SKM-1 treated with dmso at 0.1 percent for 144 hours (cell line): ENCODE measurements around the gene ALDH3B1.

ENCODE experiments used
- DNase-seq: peaks from one replicate; lab custom pipeline; 2025; ENCODE audit not compliant: unreplicated experiment; lab: John Stamatoyannopoulos, UW

Gene ALDH3B1

DNA sequence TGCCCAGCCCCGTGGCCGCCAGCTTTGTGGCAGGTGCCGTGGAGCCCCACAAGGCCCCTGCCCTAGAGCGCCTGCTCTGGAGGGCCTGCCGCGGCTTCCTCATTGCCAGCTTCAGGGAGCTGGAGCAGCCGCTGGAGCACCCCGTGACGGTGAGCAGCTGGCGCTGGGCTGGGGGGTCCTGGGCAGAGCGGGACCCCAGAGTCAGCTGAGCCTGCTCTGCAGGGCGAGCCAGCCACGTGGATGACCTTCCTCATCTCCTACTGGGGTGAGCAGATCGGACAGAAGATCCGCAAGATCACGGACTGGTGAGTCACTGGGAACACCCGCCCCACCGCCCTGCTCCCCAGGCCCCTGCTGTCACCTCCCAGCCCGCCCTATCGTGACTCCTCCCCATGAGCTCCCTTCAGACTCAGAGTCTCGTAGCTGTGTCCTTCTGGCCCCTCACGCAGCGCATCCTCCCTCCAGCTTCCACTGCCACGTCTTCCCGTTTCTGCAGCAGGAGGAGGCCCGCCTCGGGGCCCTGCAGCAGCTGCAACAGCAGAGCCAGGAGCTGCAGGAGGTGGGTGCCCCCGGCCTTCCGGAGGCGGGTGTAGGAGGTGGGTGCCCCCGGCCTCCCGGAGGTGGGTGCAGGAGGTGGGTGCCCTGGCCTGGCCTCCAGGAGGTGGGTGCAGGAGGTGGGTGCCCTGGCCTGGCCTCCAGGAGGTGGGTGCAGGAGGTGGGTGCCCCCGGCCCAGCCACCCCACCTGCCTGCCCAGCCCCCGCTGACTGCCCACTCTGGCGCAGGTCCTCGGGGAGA, 33.4 kb downstream of the ALDH3B1 start:
- no peak for DNase-seq

DNA sequence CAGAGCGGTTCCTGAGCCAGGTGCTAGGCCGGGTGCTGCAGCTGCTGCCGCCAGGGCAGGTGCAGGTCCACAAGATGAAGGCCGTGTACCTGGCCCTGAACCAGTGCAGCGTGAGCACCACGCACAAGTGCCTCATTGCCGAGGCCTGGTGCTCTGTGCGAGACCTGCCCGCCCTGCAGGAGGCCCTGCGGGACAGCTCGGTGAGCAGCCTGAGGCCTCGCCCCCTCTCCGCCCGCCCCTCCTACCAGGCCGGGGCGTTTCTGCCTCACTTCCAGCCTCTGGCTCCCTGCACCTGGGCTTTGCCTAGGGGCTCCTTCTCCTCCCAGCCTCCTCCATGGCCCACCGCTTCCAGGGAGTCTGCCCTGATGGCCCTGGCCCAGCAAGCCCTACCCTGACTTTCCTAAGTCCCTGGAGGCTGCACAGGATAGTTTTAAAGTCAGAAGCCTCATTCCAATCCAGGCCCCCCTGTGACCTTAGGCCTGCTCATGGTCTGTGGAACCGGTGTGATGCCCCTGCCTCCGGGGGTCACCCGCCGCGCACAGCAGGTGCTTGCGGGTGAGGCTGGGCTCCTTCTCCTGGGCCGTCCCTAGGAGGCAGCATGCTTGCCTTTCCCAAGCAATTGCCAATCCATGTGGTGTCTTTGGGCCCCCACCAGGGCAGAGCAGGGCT, 34.2 kb downstream of the ALDH3B1 start:
- no peak for DNase-seq

DNA sequence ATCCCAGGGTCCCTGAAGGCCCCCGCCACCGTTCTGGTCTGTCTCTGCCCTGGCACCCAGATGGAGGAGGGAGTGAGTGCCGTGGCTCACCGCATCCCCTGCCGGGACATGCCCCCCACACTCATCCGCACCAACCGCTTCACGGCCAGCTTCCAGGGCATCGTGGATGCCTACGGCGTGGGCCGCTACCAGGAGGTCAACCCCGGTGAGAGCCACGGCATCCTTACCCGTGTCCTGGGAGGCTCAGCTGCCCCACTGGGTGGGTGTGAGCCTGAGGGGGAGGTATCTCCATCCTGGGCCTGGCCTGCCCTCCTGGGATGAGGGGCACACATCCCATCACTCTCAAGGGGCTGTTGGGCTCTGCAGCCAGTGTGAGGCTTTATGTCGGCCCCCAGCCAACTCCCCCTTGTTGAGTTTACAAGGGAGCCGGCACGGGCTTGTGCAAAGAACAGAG, 34.8 kb downstream of the ALDH3B1 start:
- no peak for DNase-seq

DNA sequence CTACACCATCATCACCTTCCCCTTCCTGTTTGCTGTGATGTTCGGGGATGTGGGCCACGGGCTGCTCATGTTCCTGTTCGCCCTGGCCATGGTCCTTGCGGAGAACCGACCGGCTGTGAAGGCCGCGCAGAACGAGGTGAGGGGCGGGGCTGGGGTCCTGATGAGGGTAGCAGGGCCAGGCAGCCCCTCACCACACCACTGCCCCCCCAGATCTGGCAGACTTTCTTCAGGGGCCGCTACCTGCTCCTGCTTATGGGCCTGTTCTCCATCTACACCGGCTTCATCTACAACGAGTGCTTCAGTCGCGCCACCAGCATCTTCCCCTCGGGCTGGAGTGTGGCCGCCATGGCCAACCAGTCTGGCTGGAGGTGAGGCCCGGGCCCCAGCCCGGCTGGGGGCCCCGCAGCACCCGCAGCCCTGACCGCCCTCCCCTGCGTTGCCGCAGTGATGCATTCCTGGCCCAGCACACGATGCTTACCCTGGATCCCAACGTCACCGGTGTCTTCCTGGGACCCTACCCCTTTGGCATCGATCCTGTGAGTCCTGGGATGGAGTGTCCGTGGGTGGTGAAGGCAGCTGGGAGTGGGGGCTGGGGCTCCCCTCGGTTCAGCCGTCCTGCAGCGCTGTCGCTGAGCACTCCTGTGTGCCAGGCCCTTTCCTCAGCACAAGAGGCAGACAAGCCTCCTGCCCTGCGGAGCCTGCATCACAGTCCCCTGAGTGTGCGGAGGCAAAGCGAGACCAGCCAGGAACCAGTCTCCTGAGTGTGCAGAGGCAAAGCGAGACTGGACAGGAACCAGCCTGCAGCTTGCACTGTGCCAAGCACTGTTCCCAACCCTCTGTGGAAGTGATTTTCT, 37.5 kb downstream of the ALDH3B1 start:
- DNase-seq = no peak

DNA sequence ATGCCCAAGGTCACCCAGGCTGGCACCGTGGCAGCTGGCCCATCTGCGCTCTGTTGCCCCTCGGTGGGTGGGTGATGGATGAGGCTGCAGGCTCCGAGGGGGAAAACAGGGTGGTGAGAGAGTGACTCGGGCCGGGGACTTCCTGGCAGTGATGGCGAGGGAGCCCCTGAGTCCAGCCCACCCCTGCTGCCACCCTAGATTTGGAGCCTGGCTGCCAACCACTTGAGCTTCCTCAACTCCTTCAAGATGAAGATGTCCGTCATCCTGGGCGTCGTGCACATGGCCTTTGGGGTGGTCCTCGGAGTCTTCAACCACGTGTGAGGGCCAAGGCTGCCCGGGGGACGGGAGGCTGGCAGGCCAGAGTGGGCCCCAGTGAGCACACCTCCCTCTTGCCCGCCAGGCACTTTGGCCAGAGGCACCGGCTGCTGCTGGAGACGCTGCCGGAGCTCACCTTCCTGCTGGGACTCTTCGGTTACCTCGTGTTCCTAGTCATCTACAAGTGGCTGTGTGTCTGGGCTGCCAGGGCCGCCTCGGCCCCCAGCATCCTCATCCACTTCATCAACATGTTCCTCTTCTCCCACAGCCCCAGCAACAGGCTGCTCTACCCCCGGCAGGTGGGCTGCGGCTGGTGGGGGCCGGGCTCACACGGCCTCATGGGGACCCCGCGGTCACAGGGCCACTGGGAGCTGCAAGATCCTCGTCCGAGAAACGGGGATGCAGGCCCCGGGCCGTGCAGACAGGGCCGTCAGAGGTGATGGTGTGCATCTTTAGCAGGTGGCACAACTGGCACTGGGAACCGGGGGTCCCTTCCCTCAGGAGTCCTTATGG, 38.8 kb downstream of the ALDH3B1 start:
- no peak for DNase-seq

DNA sequence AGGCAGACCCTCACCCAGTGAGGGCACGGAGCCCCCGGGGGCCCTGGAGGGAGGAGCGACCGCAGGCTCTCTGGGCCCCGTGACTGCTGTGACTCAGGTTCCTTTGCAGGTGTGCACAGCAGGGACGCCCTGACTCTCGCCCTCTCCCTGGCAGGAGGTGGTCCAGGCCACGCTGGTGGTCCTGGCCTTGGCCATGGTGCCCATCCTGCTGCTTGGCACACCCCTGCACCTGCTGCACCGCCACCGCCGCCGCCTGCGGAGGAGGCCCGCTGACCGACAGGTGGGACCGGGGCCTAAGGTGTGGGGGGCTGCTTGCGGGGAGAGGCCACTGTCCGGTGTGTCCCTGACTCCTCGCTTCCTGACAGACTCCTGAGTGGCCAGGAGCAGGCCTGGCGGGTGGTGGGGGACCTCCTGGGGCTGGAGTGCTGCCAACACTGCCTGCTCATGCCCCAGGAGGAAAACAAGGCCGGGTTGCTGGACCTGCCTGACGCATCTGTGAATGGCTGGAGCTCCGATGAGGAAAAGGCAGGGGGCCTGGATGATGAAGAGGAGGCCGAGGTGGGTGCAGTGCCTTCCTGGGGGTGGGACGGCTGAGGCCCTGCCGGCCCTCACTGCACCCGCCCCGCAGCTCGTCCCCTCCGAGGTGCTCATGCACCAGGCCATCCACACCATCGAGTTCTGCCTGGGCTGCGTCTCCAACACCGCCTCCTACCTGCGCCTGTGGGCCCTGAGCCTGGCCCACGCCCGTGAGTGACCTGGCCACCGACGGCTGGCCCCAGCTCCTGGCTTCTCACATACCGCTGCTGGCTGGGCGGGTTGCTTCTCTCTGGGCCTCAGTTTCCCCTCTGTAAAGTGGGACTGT, 39.6 kb downstream of the ALDH3B1 start:
- no peak for DNase-seq

DNA sequence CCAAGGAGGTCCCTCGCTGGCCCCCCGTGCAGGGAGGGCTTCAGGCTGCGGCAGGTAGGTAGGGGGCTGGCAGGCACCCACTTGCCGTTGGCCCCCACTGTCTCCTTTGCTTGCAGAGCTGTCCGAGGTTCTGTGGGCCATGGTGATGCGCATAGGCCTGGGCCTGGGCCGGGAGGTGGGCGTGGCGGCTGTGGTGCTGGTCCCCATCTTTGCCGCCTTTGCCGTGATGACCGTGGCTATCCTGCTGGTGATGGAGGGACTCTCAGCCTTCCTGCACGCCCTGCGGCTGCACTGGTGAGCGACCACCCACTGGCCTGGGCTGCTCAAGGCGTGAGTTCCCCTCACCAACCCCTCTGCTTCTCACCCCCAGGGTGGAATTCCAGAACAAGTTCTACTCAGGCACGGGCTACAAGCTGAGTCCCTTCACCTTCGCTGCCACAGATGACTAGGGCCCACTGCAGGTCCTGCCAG, 40.3 kb downstream of the ALDH3B1 start:
- no peak for DNase-seq

DNA sequence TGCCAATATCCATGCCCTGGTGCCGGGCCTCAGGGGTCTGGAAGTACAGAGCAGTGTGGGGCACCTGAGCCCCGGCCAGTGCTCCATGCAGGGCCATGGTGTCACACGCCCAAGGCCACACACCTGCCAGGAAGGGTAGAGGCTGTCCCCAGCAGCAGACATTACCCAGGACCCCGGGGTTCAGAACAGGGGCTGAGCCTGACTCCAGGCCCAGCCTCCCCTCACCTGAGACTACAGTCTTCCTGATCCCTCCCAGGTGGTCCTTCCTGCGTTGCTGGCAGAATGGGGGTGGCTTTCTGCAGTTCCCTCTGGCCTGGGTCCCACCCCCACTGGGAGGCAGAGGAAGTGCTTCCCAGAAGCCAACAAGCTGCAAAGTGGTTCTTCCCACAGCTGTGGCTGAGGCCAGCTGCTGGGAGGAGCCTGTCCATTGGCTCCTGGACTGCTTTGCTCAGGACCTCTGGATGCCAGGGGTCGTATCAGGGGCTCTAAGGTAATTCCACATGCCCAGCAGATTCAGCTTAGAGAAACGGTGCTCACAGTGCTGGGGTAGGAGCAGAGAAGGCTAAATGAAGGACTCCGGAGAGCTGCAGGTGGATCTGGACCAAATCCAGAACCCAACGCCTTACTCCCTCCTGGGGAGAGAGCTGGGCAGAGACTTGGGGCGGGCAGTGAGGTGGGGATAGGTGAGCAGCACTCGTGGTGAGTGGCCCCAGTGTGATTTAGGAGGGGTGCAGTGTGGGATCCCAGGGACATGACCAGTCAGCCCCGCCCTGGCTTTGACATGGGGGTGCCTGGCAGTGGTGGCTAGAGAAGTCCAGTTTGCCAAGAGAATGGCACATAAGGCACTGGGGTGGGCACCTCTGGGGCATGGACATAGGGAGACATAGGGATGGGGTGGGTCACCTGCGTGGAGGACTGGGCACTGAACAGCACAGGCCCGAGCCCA, 41.3 kb downstream of the ALDH3B1 start:
- DNase-seq = no peak

DNA sequence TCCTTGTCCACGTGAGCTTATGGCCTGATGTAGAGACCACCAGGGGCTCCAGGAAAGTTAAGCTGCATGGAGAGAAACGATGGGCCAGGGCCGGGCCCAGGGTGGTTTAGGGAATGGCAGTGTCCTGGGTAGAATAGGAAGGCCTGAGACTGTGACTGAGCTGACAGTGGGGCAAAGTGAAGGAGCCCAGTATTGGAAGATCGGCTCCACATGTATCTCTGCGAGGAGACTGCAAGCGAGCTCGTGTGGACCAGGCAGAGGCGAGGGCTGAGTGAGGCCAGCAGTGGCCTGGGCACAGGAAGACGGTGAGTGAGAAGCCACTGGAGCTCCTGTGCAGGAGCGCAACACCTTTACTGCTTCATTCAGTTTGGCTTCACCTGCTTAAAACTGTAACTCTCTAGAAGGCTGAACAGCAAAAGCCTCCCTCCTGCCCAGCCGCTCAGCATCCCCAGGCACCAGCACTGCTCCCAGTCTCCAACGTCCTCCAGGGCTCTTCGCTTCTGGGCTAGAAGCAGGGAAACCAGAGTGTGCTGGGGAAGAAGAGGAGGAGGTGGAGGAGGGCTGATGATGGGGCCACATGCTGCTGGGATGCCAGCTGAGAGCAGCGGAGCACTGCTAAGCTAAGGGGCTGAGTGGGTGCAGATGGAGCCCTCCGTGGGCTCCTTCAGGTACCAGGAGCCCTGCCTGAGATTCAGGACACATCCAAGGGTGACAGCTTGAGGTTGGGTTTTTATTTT, 42.2 kb downstream of the ALDH3B1 start:
- no peak for DNase-seq

DNA sequence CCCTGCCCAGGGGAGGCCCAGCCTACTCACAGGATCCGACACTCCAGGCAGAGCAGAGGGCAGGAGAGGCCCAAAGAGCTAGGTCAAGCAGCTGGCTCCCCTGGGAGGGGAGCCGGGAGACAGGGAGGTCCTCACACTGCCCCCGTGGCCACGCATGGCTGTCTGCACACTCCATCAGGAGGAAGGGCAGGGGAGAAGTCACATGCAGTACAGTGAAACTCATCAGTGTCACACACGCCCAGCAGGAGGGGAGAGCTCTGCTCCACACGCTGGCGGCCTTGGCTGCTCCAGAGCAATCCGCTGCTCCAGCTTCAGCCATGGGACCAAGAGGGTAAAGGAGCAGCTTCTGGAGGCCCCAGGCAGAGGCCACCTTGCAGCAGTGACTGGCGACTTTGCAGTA, 43.0 kb downstream of the ALDH3B1 start:
- no peak for DNase-seq

DNA sequence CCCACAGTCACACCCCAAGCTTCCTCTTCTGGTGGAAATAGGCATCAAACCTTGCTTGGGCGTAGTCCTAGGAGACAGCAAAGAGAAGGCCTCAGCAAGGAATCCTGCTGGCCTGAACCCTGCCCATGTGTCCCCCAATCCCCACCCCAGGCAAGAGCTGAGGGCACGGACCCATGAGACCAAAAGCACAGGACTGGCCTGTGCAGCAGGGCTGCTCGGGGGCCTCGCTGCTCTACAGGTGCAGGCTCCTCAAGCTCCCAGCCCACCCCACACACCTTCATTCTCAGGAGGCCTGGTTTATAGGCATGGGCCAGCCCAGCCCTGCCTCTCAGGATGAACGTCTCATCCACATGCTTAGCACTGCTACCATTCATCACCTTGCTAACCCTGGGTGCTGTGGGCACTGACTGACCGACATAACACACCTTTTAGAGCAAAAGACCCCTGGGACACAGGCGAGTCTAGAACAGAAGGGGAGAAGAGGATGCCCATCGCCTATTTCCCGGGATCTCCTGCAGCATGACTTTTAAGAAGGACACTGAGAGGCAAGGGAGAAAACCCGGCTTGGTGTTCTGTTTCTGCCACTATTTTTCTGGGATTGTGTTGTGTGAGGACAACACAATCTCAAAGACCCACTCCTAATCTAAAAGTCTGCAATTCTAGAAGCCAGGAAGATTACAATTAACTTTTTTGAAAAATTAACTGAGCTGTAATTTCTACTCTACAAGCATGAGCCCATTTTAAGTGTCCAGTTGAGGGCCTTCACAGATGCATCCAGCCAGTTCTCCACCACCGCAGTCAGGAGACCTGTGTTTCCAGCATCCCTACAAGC, 44.1 kb downstream of the ALDH3B1 start:
- no peak for DNase-seq

DNA sequence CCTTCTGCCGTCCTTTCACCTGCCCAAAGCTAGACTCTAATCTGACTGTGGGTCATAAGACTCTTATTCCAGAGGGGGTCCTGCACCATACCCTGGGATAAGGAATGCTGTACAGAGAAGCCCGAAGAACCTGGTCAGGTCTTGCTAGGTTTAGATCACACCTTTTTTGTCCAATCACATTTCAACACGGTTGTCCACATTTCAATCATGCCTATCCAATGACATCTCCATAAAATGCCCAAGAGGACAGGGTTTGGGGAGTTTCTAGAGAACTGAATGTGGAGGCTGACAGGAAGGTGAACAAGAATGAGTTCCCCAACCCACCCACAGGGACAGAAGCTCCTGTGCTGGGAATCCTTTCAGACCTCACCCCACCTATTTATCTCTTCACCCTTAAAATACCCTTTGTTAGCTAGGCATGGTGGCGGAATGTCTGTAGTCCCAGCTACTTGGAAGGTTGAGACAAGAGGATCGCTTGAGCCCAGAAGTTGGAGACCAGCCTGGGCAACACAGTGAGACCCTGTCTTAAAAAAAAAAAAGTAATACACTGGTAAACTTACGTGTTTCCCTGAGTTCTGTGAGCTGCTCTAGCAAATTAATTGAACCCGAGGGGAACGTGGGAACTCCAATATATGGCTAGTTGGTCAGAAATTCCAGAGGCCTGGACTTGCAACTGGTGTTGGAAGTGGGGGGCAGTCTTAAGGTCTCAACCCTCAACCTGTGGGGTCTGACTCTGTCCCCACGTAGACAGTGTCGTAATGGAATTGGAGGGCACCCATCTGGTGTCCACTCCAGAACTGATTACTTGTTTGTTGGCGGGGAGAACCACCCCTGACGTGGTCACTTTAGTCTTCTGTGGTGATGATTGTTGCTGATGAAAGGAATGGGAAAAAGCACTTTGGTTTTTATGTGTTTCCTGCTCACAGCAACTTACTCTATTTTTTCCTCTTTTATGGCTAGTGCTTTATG, 46.5 kb downstream of the ALDH3B1 start:
- DNase-seq = no peak

DNA sequence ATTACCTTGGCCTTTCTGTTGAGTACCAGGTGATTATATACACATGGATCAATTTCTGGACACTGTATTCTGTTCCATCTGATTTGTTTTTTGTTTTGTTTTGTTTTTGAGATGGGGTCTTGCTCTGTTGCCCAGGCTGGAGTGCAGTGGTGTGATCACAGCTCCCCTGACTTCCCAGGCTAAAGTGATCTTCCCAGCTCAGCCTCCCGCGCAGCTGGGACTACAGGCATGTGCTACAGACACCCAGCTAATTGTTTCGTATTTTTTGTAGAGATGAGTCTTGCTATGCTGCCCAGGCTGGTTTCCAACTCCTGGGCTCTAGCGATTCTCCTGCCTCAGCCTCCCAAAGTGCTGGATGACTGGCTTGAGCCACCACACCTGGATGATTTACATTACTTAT, 47.7 kb downstream of the ALDH3B1 start:
- no peak for DNase-seq

DNA sequence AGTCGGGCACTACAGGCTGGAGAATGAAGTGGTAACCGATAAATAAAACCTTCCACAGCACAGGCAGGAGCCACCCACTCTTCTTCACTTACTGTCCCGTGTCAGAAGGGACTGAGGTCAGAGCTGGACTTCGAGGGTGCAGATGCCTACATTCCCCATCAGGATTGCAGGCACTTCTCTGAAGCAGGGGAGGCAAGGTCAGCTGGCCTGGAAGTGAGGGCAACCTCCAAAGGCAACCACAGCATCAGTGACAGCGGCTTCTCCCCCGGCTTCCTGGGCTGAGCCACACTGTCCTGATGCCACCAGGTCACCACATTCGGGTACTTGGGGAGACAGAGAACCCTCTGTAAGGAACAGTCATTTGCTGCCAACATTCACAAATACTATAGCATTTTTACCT, 51.4 kb downstream of the ALDH3B1 start:
- no peak for DNase-seq

DNA sequence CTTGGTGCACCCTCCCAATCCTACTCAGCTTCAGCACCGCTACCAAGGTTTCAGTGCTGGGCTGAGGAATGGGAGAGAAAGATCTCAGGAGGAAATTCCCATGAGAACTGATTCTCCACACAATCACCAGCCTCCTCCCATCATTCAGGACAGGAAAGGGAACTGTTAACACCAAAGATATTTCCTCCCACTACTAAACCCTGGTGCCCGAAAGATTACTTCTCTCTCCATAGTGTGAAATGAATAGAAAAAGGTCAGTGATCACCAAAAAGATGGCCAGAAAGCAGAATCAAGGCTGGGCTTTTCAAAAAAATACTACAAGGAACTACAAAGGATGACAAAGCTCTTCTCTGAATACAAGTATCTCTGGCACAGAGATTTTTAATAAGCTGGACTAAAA, 54.8 kb downstream of the ALDH3B1 start:
- no peak for DNase-seq

DNA sequence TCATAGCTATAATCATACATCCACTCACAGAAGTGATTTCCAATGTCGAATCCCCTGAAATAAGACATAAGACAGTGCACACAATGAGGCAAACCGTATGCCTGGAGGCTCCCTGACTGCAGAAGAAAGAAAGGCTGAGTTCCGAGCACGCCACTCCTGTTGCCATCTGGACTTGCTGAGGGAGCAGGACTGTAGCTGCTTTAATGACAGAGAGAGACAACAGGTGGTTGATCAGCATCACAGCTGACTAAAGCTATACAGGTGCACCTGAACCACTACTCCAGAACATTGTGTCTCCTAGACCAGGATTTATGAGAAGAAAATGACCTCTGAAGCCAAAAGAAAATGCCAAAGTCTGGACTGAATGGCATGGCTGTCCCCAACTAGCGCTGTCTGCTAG, 55.7 kb downstream of the ALDH3B1 start:
- no peak for DNase-seq
